Motor neuron (in vitro differentiated cells): ENCODE results near the gene WDR45. TPM values are rescaled to one million over a fixed set of nuclear protein-coding genes. Genes with fewer than 3 reads are reported as not detected.

Experiments used
- ATAC-seq, 8 experiments: fragments of 200-7000 bp; cut with Tn5 transposase; replicated peaks in 6 of 8; 2 replicates each; pipeline ENCODE4 v1.8.0; 2021; ENCODE audit warnings: mild to moderate bottlenecking in 8 of 8, moderate library complexity in 8 of 8
- H3K27ac ChIP-seq, 2 donors: fragments of 250-450 bp; sonication (Bioruptor Pico); 2 replicates each; pipeline ENCODE4 v1.9.0; 2021; ENCODE audit warnings: antibody characterized with exemption in 2 of 2, mild to moderate bottlenecking in 2 of 2, moderate library complexity in 1 of 2
- H3K4me1 ChIP-seq, 2 donors: fragments of 250-450 bp; sonication (Bioruptor Pico); replicated peaks in 1 of 2; 2 replicates each; pipeline ENCODE4 v1.6.1; 2021; ENCODE audit warnings: antibody characterized with exemption in 2 of 2, mild to moderate bottlenecking in 2 of 2, moderate library complexity in 1 of 2
- H3K4me3 ChIP-seq, 5 donors: fragments of 250-450 bp; sonication (Bioruptor Pico); 2 replicates each; pipeline ENCODE4 v1.9.0; 2021; ENCODE audit warnings: antibody characterized with exemption in 5 of 5, mild to moderate bottlenecking in 5 of 5, moderate library complexity in 4 of 5
- WGBS, 10 experiments: fragments of 450-650 bp; shearing (Covaris generic); methylation state at CpG; one replicate each; pipeline ENCODE4 v1.0.0; 2022; 5-methylcytosine and 5-hydroxymethylcytosine counted together
- in situ Hi-C, 9 experiments: fragments of 400-800 bp; cut with MboI; loops; one replicate each; pipeline ENCODE4 v1.15.0; 2021; ENCODE audit warnings: low sequenced_read_pairs in 9 of 9, low pct_unique_long_range_greater_than_20kb in 2 of 9; ENCODE audit not compliant: unreplicated experiment in 9 of 9
- total RNA-seq, 8 experiments: library from RNA; unstranded; fragments of 300-600 nt; gene quantifications; 2 replicates each; pipeline versions ENCODE4 v1.2.3 to v1.2.4, GENCODE V29; 2022

The WDR45 gene
- total RNA-seq, 8 experiments from 2014 or later, result 20.7 to 97.3 (median 44.5) TPM

GRCh38 chrX:49059201-49059600 is 20.5 kb downstream of the WDR45 start:
- in situ Hi-C loops, result no loop called here
- no CpG with 5 or more reads among the region's 6 CpGs for WGBS, 10 experiments
- no peak for ATAC-seq
- no peaks in the 10 kb centered on the region for H3K4me1 ChIP-seq
- H3K27ac ChIP-seq, result no peak overlapping the region
- no peak overlapping the region for H3K4me3 ChIP-seq

- H3K4me3 ChIP-seq, result no peak within 1 kb of the TSS
- no CpG with 5 or more reads among the region's 5 CpGs for WGBS, 10 experiments
- no peak within 1 kb of the TSS for H3K27ac ChIP-seq
- no peaks in the 10 kb centered on the region for H3K4me1 ChIP-seq
- no peak for ATAC-seq
- in situ Hi-C loops, result no loop called here
These were observed 20.9 kb downstream of the WDR45 start, which contains the start of gene CCDC120 for GRCh38 chrX:49058794-49059193. Gene CCDC120 (plus strand): TSS chrX:49058999. CDS start chrX:49062042, 3,043 bp downstream.

GRCh38 chrX:49054073-49054762 is 25.5 kb downstream of the WDR45 start:
- no peaks in the 10 kb centered on the region for H3K4me1 ChIP-seq
- in situ Hi-C loops, result no loop called here
- H3K27ac ChIP-seq, result peak overlapping the region; percentile 83 to 89
- WGBS, 10 experiments, result 0 to 100% (median 70%) methylated on average over 1 to 4 of the region's 5 CpGs; no CpG with 5 or more reads in 3 of the 10 experiments
- peak overlapping the region; percentile 42 to 89 (median 60) for H3K4me3 ChIP-seq
- ATAC-seq, result no peak

GRCh38 chrX:49053223-49054072 is 26.2 kb downstream of the WDR45 start:
- ATAC-seq, result peak; percentile 42 to 95 (median 93)
- Histone ChIP-seq H3K4me3 (peak overlapping the region; percentile 42 to 89 (median 60)), H3K4me1 (no peaks in the 10 kb centered on the region), H3K27ac (peak overlapping the region; percentile 83 to 89)
- in situ Hi-C loops, result no loop called here
- no CpG with 5 or more reads among the region's 79 CpGs for WGBS, 10 experiments

GRCh38 chrX:49043987-49044281 is 35.8 kb downstream of the WDR45 start:
- WGBS, 10 experiments, result 0 to 72% (median 9%) methylated on average over 1 to 11 of the region's 13 CpGs; no CpG with 5 or more reads in 6 of the 10 experiments
- in situ Hi-C loops, result no loop called here
- peak overlapping the region in 1 of 2 donors; percentile 75 for H3K27ac ChIP-seq
- ATAC-seq, result no peak
- peak overlapping the region in 4 of 5 donors; percentile 13 to 29 (median 21) for H3K4me3 ChIP-seq
- H3K4me1 ChIP-seq, result peaks cover 15 to 18% of the 10 kb centered on the region in 2 donors

GRCh38 chrX:49043220-49043986 is 36.3 kb downstream of the WDR45 start, which contains the start of gene TFE3:
Gene TFE3 (minus strand): TSS chrX:49043357. CDS start chrX:49043226, 131 bp downstream.
- WGBS, 10 experiments, result 20 to 28% methylated on average over 1 to 21 of the region's 67 CpGs; no CpG with 5 or more reads in 8 of the 10 experiments
- peak within 1 kb of the TSS; percentile 50 to 94 (median 83) for H3K4me3 ChIP-seq
- H3K4me1 ChIP-seq, result peaks cover 15 to 18% of the 10 kb centered on the region in 2 donors
- H3K27ac ChIP-seq, result peak within 1 kb of the TSS; percentile 88 to 94
- ATAC-seq, result peak; percentile 75 to 91 (median 88)
- in situ Hi-C loops, result no loop called here

GRCh38 chrX:49042581-49043219 is 37.0 kb downstream of the WDR45 start:
- Histone ChIP-seq H3K4me1 (peaks cover 15 to 18% of the 10 kb centered on the region in 2 donors), H3K27ac (peak overlapping the region; percentile 88 to 94), H3K4me3 (peak overlapping the region; percentile 50 to 94 (median 83))
- ATAC-seq, result peak in 6 of 8 experiments; percentile 0 to 15 (median 4)
- in situ Hi-C loops, result no loop called here
- no CpG with 5 or more reads among the region's 29 CpGs for WGBS, 10 experiments

- in situ Hi-C loops, result no loop called here
- WGBS, 10 experiments, result 0 to 8% methylated on average over 1 to 5 of the region's 10 CpGs; no CpG with 5 or more reads in 8 of the 10 experiments
- peak overlapping the region; percentile 88 to 94 for H3K27ac ChIP-seq
- H3K4me3 ChIP-seq, result peak overlapping the region; percentile 50 to 94 (median 83)
- ATAC-seq, result peak in 1 of 8 experiments; percentile 2
- peaks cover 15 to 18% of the 10 kb centered on the region in 2 donors for H3K4me1 ChIP-seq
These were observed 37.7 kb downstream of the WDR45 start for GRCh38 chrX:49041744-49042580.

GRCh38 chrX:49040376-49040955 is 39.2 kb downstream of the WDR45 start:
- ATAC-seq, result no peak
- peaks cover 15 to 18% of the 10 kb centered on the region in 2 donors for H3K4me1 ChIP-seq
- in situ Hi-C loops, result no loop called here
- H3K27ac ChIP-seq, result peak overlapping the region; percentile 27 to 53
- 0% methylated on average over 1 of the region's 7 CpGs; no CpG with 5 or more reads in 8 of the 10 experiments for WGBS, 10 experiments
- H3K4me3 ChIP-seq, result peak overlapping the region in 3 of 5 donors; percentile 83 to 94 (median 92)

GRCh38 chrX:49039598-49040375 is 39.9 kb downstream of the WDR45 start:
- 0% methylated on average over 1 of the region's 9 CpGs; no CpG with 5 or more reads in 8 of the 10 experiments for WGBS, 10 experiments
- in situ Hi-C loops, result no loop called here
- ATAC-seq, result peak; percentile 5 to 49 (median 32)
- H3K27ac ChIP-seq, result peak overlapping the region; percentile 68 to 82
- peaks cover 15 to 18% of the 10 kb centered on the region in 2 donors for H3K4me1 ChIP-seq
- peak overlapping the region in 3 of 5 donors; percentile 83 to 94 (median 92) for H3K4me3 ChIP-seq
